Measurements from ENCODE around the gene MST1. TPM values are rescaled to one million over a fixed set of nuclear protein-coding genes. Genes with fewer than 3 reads are reported as not detected.

Gene MST1
- total RNA-seq, 1 experiment from 2014 or later, result 13.8 TPM

- no peak for DNase-seq (ENCODE audit: low spot score)
- ChIA-PET POLR2A (no interaction called here), CTCF (interaction anchor here (1.0 to 3.3 kb wide), 3 partner anchors 11 to 174 kb away, joined by 3 to 49 read pairs (median 6); no protein-coding TSS in a partner anchor)
- no peak overlapping the region for H3K4me3 Mint-ChIP-seq
- H3K27ac Mint-ChIP-seq, result no peak overlapping the region
- H3K36me3 Mint-ChIP-seq, result no peaks in the 10 kb centered on the region; the same call in 1 of the 2 replicates
- H3K27me3 Mint-ChIP-seq (ENCODE audit: low read depth), result no peaks in the 10 kb centered on the region
- H3K4me1 Mint-ChIP-seq, result peaks cover 2% of the 10 kb centered on the region
- no peak for ATAC-seq
- TF ChIP-seq ZNF263 (CRISPR knock-in tag; IDR thresholded peaks at IDR 0.05; ENCODE audit: low read depth) (no peak), MLX (CRISPR knock-in tag; IDR thresholded peaks at IDR 0.05) (no peak), ZNF219 (CRISPR knock-in tag; IDR thresholded peaks at IDR 0.05; ENCODE audit: borderline replicate concordance) (no peak), ZSCAN18 (CRISPR knock-in tag; IDR thresholded peaks at IDR 0.05) (no peak), IRF1 (CRISPR knock-in tag; IDR thresholded peaks at IDR 0.05) (no peak), ZNF512 (CRISPR knock-in tag; IDR thresholded peaks at IDR 0.05; ENCODE audit: borderline replicate concordance) (no peak), FOXK1 (CRISPR knock-in tag; IDR thresholded peaks at IDR 0.05) (no peak), ELF4 (CRISPR knock-in tag; IDR thresholded peaks at IDR 0.05; ENCODE audit: low read depth) (no peak), SMAD4 (CRISPR knock-in tag; IDR thresholded peaks at IDR 0.05) (no peak), CTCF (IDR thresholded peaks at IDR 0.05) (no peak)
- H3K9me3 Mint-ChIP-seq, result no peaks in the 10 kb centered on the region
Observed at GRCh38 chr3:49713336-49714105, 24.2 kb upstream of the MST1 start.

GRCh38 chr3:49712631-49713317 lies 23.5 kb upstream of the MST1 start:
- POLR2A ChIA-PET, result no interaction called here
- H3K27me3 Mint-ChIP-seq (ENCODE audit: low read depth), result no peaks in the 10 kb centered on the region
- H3K4me3 Mint-ChIP-seq, result no peak overlapping the region
- no peaks in the 10 kb centered on the region for H3K9me3 Mint-ChIP-seq
- no peaks in the 10 kb centered on the region; the same call in 1 of the 2 replicates for H3K36me3 Mint-ChIP-seq
- H3K4me1 Mint-ChIP-seq, result no peaks in the 10 kb centered on the region
- H3K27ac Mint-ChIP-seq, result no peak overlapping the region
- DNase-seq (ENCODE audit: low spot score), result peak; percentile 16
- CTCF ChIA-PET, result interaction anchor here (0.6 to 3.3 kb wide), 4 partner anchors 11 to 173 kb away, joined by 3 to 49 read pairs (median 4); partner anchors contain the start of gene INKA1
- ATAC-seq, result peak; percentile 34
- TF ChIP-seq ZNF317 (CRISPR knock-in tag; IDR thresholded peaks at IDR 0.05; ENCODE audit: borderline replicate concordance, low read depth), result no peak

GRCh38 chr3:49712166-49712565 lies 22.9 kb upstream of the MST1 start:
- ChIA-PET CTCF (interaction anchor here (0.6 to 3.3 kb wide), 3 partner anchors 10 to 173 kb away, joined by 3 to 49 read pairs (median 6); partner anchors contain the start of gene INKA1), POLR2A (no interaction called here)
- H3K4me1 Mint-ChIP-seq, result no peaks in the 10 kb centered on the region
- ATAC-seq (no peak), DNase-seq (ENCODE audit: low spot score) (peak; percentile 10)
- H3K9me3 Mint-ChIP-seq, result no peaks in the 10 kb centered on the region
- H3K4me3 Mint-ChIP-seq, result no peak overlapping the region
- peak overlapping the region; percentile 43; the same call in 1 of the 2 replicates for H3K27ac Mint-ChIP-seq
- H3K36me3 Mint-ChIP-seq, result no peaks in the 10 kb centered on the region; the same call in 1 of the 2 replicates
- H3K27me3 Mint-ChIP-seq (ENCODE audit: low read depth), result no peaks in the 10 kb centered on the region
- no peak for TF ChIP-seq TCF7 (CRISPR knock-in tag; IDR thresholded peaks at IDR 0.05; ENCODE audit: low read depth)
- no peak for TF ChIP-seq IRF1 (CRISPR knock-in tag; IDR thresholded peaks at IDR 0.05)
- no peak for TF ChIP-seq ZBTB43 (CRISPR knock-in tag; IDR thresholded peaks at IDR 0.05)
- TF ChIP-seq ZSCAN18 (CRISPR knock-in tag; IDR thresholded peaks at IDR 0.05), result no peak

Data from WTC11 (cell line).